ENCODE data around the gene FOXA3. TPM values are rescaled to one million over a fixed set of nuclear protein-coding genes. Genes with fewer than 3 reads are reported as not detected.

Gene FOXA3
- total RNA-seq, 1 donor from 2014 or later = 0.59 TPM

DNA sequence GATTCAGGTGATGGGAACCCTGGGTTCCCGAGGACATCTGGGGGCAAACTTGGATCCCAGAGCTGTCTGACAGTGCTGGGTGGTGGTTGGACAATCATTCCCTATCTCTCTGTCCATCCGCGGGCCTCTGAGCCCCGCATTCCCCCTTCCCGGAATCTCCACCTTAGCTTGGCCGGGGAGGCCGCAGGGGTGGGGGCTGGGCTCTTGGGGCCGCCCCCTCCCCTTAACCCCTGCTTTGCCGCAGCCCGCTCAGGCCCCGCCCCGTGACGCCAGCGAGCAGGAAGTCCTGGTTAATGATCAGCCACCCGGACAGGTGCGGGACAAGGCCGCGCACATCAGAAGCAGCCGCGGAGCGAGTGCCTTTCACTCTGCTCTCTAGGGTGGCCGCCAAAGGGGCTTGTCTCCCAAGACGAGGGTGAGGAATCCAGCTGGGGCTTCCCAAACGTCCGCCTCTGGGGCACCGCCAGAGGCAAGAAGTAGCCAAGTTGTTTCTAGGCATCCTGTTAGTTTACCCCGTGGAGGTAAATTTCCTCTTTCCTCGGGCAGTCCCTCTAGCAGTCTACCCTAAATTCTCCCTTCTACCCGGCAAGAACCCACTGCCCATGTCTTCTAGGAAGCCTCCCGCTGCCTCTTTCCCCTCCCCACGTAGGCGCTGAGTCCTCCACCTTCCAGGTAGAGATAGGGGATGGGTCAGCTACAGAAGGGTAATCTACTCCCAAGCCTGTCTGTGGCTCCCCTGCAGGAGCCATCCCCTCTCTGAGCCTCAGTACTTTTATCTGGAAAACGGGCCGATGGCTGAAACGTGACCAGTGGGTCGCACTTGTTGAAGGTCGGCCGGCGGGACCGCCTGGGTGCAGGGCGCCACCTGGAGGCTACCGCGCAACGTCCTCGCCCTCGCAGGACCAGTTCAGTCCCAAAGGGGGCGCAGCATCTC lies 18.8 kb downstream of the FOXA3 start:
- FAIRE-seq = no peak
- Histone ChIP-seq H3K4me2 (ENCODE audit: low read length) (peak overlapping the region; percentile 81), H3K27ac (ENCODE audit: low read depth, low read length) (no peak overlapping the region), H3K9ac (ENCODE audit: low read length) (no peak overlapping the region), H3K27me3 (ENCODE audit: insufficient read depth, low read length) (no peaks in the 10 kb centered on the region), H3K36me3 (ENCODE audit: insufficient read depth, low read length) (no peaks in the 10 kb centered on the region), H2AFZ (ENCODE audit: low read depth, low read length) (no peak overlapping the region), H4K20me1 (ENCODE audit: insufficient read depth, low read length) (peaks cover 33% of the 10 kb centered on the region), H3K9me3 (ENCODE audit: insufficient read depth, low read depth, low read length) (no peaks in the 10 kb centered on the region), H3K4me3 (ENCODE audit: insufficient read depth, low read depth, low read length) (peak overlapping the region; percentile 8), H3K4me1 (ENCODE audit: insufficient read depth, low read length) (peaks cover 24% of the 10 kb centered on the region), H3K79me2 (ENCODE audit: insufficient read depth, low read length) (peaks cover 24% of the 10 kb centered on the region)
- Mint-ChIP-seq H3K27ac (ENCODE audit: unreplicated experiment) (peak overlapping the region; percentile 63), H3K4me3 (ENCODE audit: unreplicated experiment) (peak overlapping the region; percentile 78), H3K9me3 (ENCODE audit: unreplicated experiment) (no peaks in the 10 kb centered on the region), H3K4me1 (ENCODE audit: low read depth, unreplicated experiment) (peaks cover 17% of the 10 kb centered on the region), H3K27me3 (ENCODE audit: low read depth, unreplicated experiment) (peaks cover 2% of the 10 kb centered on the region), H3K36me3 (ENCODE audit: low read depth, unreplicated experiment) (peaks cover 2% of the 10 kb centered on the region)
- no peak for TF ChIP-seq EZH2 (IDR thresholded peaks at IDR 0.05; ENCODE audit: insufficient read depth, low read length)
- TF ChIP-seq, protein P1, sequence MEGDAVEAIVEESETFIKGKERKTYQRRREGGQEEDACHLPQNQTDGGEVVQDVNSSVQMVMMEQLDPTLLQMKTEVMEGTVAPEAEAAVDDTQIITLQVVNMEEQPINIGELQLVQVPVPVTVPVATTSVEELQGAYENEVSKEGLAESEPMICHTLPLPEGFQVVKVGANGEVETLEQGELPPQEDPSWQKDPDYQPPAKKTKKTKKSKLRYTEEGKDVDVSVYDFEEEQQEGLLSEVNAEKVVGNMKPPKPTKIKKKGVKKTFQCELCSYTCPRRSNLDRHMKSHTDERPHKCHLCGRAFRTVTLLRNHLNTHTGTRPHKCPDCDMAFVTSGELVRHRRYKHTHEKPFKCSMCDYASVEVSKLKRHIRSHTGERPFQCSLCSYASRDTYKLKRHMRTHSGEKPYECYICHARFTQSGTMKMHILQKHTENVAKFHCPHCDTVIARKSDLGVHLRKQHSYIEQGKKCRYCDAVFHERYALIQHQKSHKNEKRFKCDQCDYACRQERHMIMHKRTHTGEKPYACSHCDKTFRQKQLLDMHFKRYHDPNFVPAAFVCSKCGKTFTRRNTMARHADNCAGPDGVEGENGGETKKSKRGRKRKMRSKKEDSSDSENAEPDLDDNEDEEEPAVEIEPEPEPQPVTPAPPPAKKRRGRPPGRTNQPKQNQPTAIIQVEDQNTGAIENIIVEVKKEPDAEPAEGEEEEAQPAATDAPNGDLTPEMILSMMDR (IDR thresholded peaks at IDR 0.05; ENCODE audit: insufficient read depth, low read depth, low read length) = peak; percentile 89
- peak; percentile 59 for DNase-seq (ENCODE audit: low read depth)

DNA sequence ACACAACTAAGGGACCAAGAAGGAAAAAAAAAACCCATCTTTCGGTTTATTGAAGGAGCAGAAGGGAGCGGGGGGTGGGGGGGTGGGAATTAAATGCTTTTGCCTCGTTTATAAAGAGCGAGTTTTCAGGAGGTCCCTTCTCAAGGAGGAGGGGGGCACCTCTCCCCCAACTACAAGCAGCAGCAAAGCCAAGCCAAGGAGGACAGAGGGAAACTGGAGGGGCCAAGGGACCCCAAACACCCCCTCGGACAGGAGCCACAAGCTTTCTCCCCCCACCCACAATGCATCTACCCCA lies 19.4 kb downstream of the FOXA3 start:
- Histone ChIP-seq H3K9me3 (ENCODE audit: insufficient read depth, low read depth, low read length) (no peaks in the 10 kb centered on the region), H3K9ac (ENCODE audit: low read length) (no peak overlapping the region), H3K4me2 (ENCODE audit: low read length) (peak overlapping the region; percentile 81), H3K4me1 (ENCODE audit: insufficient read depth, low read length) (peaks cover 24% of the 10 kb centered on the region), H3K27ac (ENCODE audit: low read depth, low read length) (no peak overlapping the region), H2AFZ (ENCODE audit: low read depth, low read length) (no peak overlapping the region), H3K79me2 (ENCODE audit: insufficient read depth, low read length) (peaks cover 24% of the 10 kb centered on the region), H3K4me3 (ENCODE audit: insufficient read depth, low read depth, low read length) (no peak overlapping the region), H3K36me3 (ENCODE audit: insufficient read depth, low read length) (no peaks in the 10 kb centered on the region), H3K27me3 (ENCODE audit: insufficient read depth, low read length) (no peaks in the 10 kb centered on the region), H4K20me1 (ENCODE audit: insufficient read depth, low read length) (peaks cover 33% of the 10 kb centered on the region)
- FAIRE-seq (no peak), DNase-seq (ENCODE audit: low read depth) (no peak)
- H3K27me3 Mint-ChIP-seq (ENCODE audit: low read depth, unreplicated experiment) = peaks cover 2% of the 10 kb centered on the region
- TF ChIP-seq, protein P1 (IDR thresholded peaks at IDR 0.05; ENCODE audit: insufficient read depth, low read depth, low read length) = no peak
- TF ChIP-seq EZH2 (IDR thresholded peaks at IDR 0.05; ENCODE audit: insufficient read depth, low read length) = no peak
- no peaks in the 10 kb centered on the region for H3K9me3 Mint-ChIP-seq (ENCODE audit: unreplicated experiment)
- no peak overlapping the region for H3K27ac Mint-ChIP-seq (ENCODE audit: unreplicated experiment)
- H3K4me3 Mint-ChIP-seq (ENCODE audit: unreplicated experiment) = peak overlapping the region; percentile 78
- H3K4me1 Mint-ChIP-seq (ENCODE audit: low read depth, unreplicated experiment) = peaks cover 15% of the 10 kb centered on the region
- H3K36me3 Mint-ChIP-seq (ENCODE audit: low read depth, unreplicated experiment) = peaks cover 2% of the 10 kb centered on the region
